ENCODE data around the gene ZMPSTE24. TPM values are rescaled to one million over a fixed set of nuclear protein-coding genes. Genes with fewer than 3 reads are reported as not detected.

The ZMPSTE24 gene
- total and polyA plus RNA-seq, 2 of the 4 experiments (the other 2 are of a cell fraction): 21.0 to 28.9 TPM

GRCh38 chr1:40265298-40265697 lies 7.3 kb downstream of the ZMPSTE24 start:
- ChIA-PET CTCF (interaction anchor here (0.6 kb wide), 1 partner anchor 174 kb away, joined by 6 read pairs; no protein-coding TSS in a partner anchor), POLR2A (ENCODE audit: unreplicated experiment) (no interaction called here)
- H3K4ac ChIP-seq (ENCODE audit: low read depth, low read length): no peak overlapping the region
- no peak overlapping the region for H2BK20ac ChIP-seq (ENCODE audit: low read depth, low read length)
- no TSS peak for BruUV-seq (replicated peaks)
- H2AK5ac ChIP-seq (ENCODE audit: low read depth, low read length): no peak overlapping the region
- H3K18ac ChIP-seq (ENCODE audit: low read depth, low read length): no peak overlapping the region
- H3K27ac ChIP-seq (ENCODE audit: insufficient read depth, low read length): no peak overlapping the region
- no peak overlapping the region for H2BK120ac ChIP-seq (ENCODE audit: low read depth, low read length)
- H3K9me3 ChIP-seq (ENCODE audit: control insufficient read depth, insufficient read depth, low read length): no peaks in the 10 kb centered on the region
- no peak overlapping the region for H3K14ac ChIP-seq (replicated peaks; ENCODE audit: low read depth, low read length)
- ATAC-seq (ENCODE audit: low read depth) (no peak), DNase-seq (no peak)
- intact Hi-C loops (cut with micrococcal nuclease) (no loop called here), dilution Hi-C loops (cut with HindIII; ENCODE audit: low sequenced_read_pairs, unreplicated experiment) (no loop called here), in situ Hi-C loops (cut with MboI; ENCODE audit: low sequenced_read_pairs) (no loop called here)
- H4K20me1 ChIP-seq (ENCODE audit: insufficient read depth, low read length): peaks cover 9% of the 10 kb centered on the region
- no peaks in the 10 kb centered on the region for H3K27me3 ChIP-seq (ENCODE audit: control insufficient read depth, insufficient read depth, low read length)
- H3K4me3 ChIP-seq (ENCODE audit: insufficient read depth, low read depth, low read length): no peak overlapping the region
- no peak overlapping the region for H3K23ac ChIP-seq (ENCODE audit: low read depth, low read length)
- no peak overlapping the region for H2BK5ac ChIP-seq (ENCODE audit: low read depth, low read length, poor library complexity, severe bottlenecking)
- H4K8ac ChIP-seq (ENCODE audit: low read depth in 2 of 2, low read length in 2 of 2): no peak overlapping the region
- no peak overlapping the region for H4K91ac ChIP-seq (ENCODE audit: insufficient read depth, low read depth, low read length)
- no peak overlapping the region for H4K5ac ChIP-seq (ENCODE audit: low read depth, low read length)
- TF ChIP-seq MXI1 (IDR thresholded peaks at IDR 0.05; ENCODE audit: borderline replicate concordance, low read depth, low read length): no peak
- H2AK9ac ChIP-seq (replicated peaks; ENCODE audit: low read depth, low read length, poor library complexity): no peak overlapping the region
- no peak overlapping the region for H3K4me2 ChIP-seq (ENCODE audit: low read depth, low read length)
- peaks cover 9% of the 10 kb centered on the region for H3K9me1 ChIP-seq (ENCODE audit: insufficient read depth, low read length)
- peaks cover 28 to 62% of the 10 kb centered on the region in 2 experiments for H3K79me1 ChIP-seq (ENCODE audit: low read depth in 1 of 2, low read length in 2 of 2)
- no peak overlapping the region for H2AFZ ChIP-seq (replicated peaks; ENCODE audit: low read length, poor library complexity)
- H3K56ac ChIP-seq (ENCODE audit: extremely low read depth, insufficient read depth, low read length): no peak overlapping the region
- peaks cover 18% of the 10 kb centered on the region for H3K36me3 ChIP-seq (ENCODE audit: control insufficient read depth, insufficient read depth, low read length)
- H2BK15ac ChIP-seq (ENCODE audit: low read depth, low read length): no peak overlapping the region
- H3K9ac ChIP-seq (ENCODE audit: low read depth, low read length): no peak overlapping the region
- peaks cover 7% of the 10 kb centered on the region for H3K4me1 ChIP-seq (ENCODE audit: control insufficient read depth, insufficient read depth, low read length)
